Testis (tissue), 2 donors: ENCODE data around the gene POLD2.

Experiments
- CTCF ChIP-seq, 3 experiments: fragments of 450-650 bp in 2 of 3; fragments of 200-600 bp in 1 of 3; sonication (generic) in 1 of 3; IDR thresholded peaks; one replicate each; pipeline ENCODE4 v1.5.1; 2016 to 2019; ENCODE audit warnings: antibody characterized with exemption in 3 of 3, mild to moderate bottlenecking in 2 of 3, moderate library complexity in 1 of 3
- POLR2A ChIP-seq: fragments of 450-650 bp; IDR thresholded peaks from one replicate; pipeline ENCODE4 v1.6.1; 2017; ENCODE audit warnings: antibody characterized with exemption, mild to moderate bottlenecking, moderate library complexity

GRCh38 chr7:44096326-44096881 is 26.9 kb downstream of the POLD2 start:
- TF ChIP-seq CTCF (IDR thresholded peaks at IDR 0.05) (no peak), POLR2A (no peak)
